Smooth muscle cell of the coronary artery (primary cell): ENCODE data around the gene ASB2. TPM values are rescaled to one million over a fixed set of nuclear protein-coding genes. Genes with fewer than 3 reads are reported as not detected.

Source experiments
- total RNA-seq: library from RNA; depleted of rRNA; stranded (reverse); fragments of >200 nt; gene quantifications from 2 replicates; pipeline ENCODE4 v1.2.3, GENCODE V29; 2014; ENCODE audit warnings: low replicate concordance

Gene ASB2, protein sequence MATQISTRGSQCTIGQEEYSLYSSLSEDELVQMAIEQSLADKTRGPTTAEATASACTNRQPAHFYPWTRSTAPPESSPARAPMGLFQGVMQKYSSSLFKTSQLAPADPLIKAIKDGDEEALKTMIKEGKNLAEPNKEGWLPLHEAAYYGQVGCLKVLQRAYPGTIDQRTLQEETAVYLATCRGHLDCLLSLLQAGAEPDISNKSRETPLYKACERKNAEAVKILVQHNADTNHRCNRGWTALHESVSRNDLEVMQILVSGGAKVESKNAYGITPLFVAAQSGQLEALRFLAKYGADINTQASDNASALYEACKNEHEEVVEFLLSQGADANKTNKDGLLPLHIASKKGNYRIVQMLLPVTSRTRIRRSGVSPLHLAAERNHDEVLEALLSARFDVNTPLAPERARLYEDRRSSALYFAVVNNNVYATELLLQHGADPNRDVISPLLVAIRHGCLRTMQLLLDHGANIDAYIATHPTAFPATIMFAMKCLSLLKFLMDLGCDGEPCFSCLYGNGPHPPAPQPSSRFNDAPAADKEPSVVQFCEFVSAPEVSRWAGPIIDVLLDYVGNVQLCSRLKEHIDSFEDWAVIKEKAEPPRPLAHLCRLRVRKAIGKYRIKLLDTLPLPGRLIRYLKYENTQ
- 0.23 and 0.35 TPM in 2 replicates for total RNA-seq

DNA sequence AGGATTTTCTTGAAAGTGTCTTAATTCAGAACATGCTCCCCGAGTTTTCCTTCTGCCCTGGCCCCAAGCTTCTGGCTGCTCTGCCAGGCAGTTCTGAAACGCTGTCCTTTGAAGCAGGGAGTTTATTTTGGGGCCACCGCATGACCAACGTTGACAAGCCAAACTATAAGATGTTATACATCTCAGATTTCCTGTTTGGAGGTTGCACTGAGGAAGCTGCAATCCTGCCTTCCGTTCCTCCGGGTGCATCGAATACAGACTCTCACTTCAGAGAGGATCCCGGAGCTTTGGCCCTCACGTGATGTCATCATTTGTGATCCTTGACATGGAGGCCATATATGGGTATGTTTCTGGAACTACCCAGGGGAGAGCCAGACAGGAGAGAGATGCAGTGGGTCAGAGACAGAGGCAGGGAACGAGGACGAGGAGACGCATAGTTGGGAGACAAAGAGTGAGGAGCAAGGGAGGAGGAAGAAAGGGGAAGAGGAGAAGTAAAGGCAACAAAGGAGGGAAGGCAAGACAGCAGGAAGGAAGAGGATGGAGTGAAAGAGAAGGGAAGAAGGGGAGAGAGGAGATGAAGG lies at the start of gene ASB2:
ASB2 (minus strand) TSS at position 94 of the 581 bp plus-strand sequence. CDS start 12,031 bp downstream, outside the sequence.

DNA sequence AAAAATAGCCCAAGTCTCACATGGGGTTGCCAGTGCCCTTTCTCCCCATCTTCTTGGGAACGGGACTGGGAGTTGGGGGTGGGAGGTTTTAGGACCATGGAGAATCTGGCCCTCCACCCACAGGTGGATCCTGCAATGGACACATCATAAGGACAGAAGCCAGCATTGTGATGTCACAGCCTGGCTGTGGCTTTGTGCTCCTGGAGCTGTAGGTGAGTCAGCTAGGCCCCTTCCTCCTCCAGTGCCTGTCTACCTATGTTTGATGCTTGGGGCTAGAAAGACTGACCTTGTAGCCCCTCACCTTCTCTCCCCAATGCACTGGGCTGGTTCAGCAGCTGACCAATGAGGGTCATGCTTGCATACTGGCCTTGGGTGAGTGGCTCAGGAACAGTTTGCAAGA lies 20.7 kb upstream of the ASB2 start, which contains the start of gene CCDC197:
CCDC197 (plus strand) TSS at position 220 of the 400 bp plus-strand sequence. CDS start 831 bp downstream, outside the sequence.

DNA sequence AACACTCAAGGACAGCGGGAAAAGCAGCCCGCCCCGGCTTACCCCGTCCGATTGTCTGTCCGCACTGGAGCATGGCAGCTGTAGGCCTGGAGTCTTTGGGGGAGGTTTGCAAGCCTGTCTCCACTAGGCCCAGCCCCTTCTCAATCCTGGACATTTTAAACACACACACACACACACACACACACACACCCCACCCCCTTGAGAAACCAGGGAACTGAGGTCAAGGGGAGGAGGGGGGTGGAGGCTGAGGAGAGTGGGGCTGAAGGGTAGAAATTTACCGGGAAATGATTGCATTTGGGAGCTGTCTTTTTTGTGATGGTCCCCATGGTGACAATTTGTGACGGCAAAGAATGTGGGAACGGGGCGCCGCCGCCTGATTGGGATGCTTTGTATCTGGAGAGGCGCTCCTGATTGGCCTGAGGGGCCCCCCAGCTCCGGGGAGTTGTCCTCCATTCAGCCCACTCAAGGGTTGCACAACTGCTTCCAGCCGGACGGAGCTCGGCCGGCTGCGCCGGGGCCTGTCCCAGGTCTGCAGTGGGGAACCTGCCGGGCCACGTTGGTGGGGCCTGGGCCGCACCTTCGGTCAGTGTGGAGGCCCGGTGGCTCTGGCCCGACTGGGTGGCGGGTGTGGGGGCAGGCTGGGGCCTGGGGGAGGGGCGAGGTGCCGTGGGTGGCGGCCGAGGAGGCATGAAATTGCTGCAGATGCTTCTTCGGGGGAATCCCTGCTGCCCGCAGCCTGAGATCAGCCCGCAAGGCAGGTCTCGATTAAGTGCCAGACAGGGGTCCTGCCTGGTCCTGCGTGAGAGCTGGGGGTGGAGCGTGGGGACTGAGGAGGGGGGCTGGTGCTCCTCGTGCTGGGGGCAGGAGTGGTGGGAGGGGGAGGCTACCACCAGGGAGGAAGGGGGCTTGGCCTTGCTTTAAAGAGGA lies 49.2 kb downstream of the ASB2 start, which contains the start of gene FAM181A:
FAM181A (plus strand) TSS at position 472 of the 927 bp plus-strand sequence. CDS start 942 bp downstream, outside the sequence.

Other genes starting within 250 kb of the ASB2 start
- not detected in 2 replicates for gene PRIMA1, start 188.1 kb downstream of the ASB2 start, total RNA-seq
- gene FAM181A, start 49.2 kb downstream of the ASB2 start, total RNA-seq: not detected in 2 replicates
- gene CCDC197, start 20.7 kb upstream of the ASB2 start, total RNA-seq: not detected in 2 replicates
- gene OTUB2, start 49.8 kb upstream of the ASB2 start, total RNA-seq: 1.3 and 1.5 TPM in 2 replicates
- 97.5 and 98.4 TPM in 2 replicates for gene DDX24, start 104.6 kb upstream of the ASB2 start, total RNA-seq
- gene IFI27L1, start 104.7 kb upstream of the ASB2 start, total RNA-seq: 17.4 and 40.3 TPM in 2 replicates
- 30.8 and 34.5 TPM in 2 replicates for gene IFI27, start 134.2 kb upstream of the ASB2 start, total RNA-seq
- 184 and 406 TPM in 2 replicates for gene IFI27L2, start 153.0 kb upstream of the ASB2 start, total RNA-seq
- gene PPP4R4, start 197.8 kb upstream of the ASB2 start, total RNA-seq: 1.8 and 10.4 TPM in 2 replicates